Mesendoderm (in vitro differentiated cells): ENCODE results near the gene RNF121.

Source experiments
- DNase-seq: peaks from one replicate; pipeline ENCODE4 v3.0.0; 2013
- H2AK5ac ChIP-seq: 2 replicates; pipeline ENCODE4 v1.6.1; 2013; ENCODE audit warnings: low read length, inconsistent platforms
- H2BK120ac ChIP-seq: 2 replicates; pipeline ENCODE4 v1.6.1; 2013; ENCODE audit warnings: low read depth, mild to moderate bottlenecking, low read length, moderate library complexity, mixed read lengths
- H2BK15ac ChIP-seq: replicated peaks from 2 replicates; pipeline ENCODE4 v1.6.1; 2013; ENCODE audit warnings: low read depth, mild to moderate bottlenecking, moderate library complexity
- H2BK5ac ChIP-seq: 2 replicates; pipeline ENCODE4 v1.6.1; 2013; ENCODE audit warnings: low read length, inconsistent platforms
- H3K18ac ChIP-seq: 2 replicates; pipeline ENCODE4 v1.6.1; 2013; ENCODE audit warnings: mild to moderate bottlenecking, low read length, mixed read lengths
- H3K23ac ChIP-seq: one replicate; pipeline ENCODE4 v1.6.1; 2013; ENCODE audit warnings: low read length
- H3K27ac ChIP-seq: 2 replicates; pipeline ENCODE4 v1.5.1; 2013; ENCODE audit warnings: low read depth, mild to moderate bottlenecking, inconsistent platforms, low read length, moderate library complexity
- H3K27me3 ChIP-seq: 2 replicates; pipeline ENCODE4 v1.6.1; 2013; ENCODE audit warnings: low read length, control low read depth, mild to moderate bottlenecking, inconsistent platforms; ENCODE audit not compliant: insufficient read depth, poor library complexity
- H3K36me3 ChIP-seq: 2 replicates; pipeline ENCODE4 v1.6.1; 2013; ENCODE audit warnings: low read length, inconsistent platforms; ENCODE audit not compliant: control insufficient read depth, insufficient read depth
- H3K4ac ChIP-seq: one replicate; pipeline ENCODE4 v1.6.1; 2013; ENCODE audit warnings: low read depth, mild to moderate bottlenecking, low read length, moderate library complexity
- H3K4me1 ChIP-seq: 2 replicates; pipeline ENCODE4 v1.6.1; 2013; ENCODE audit warnings: low read depth, low read length, inconsistent platforms; ENCODE audit not compliant: control insufficient read depth
- H3K4me2 ChIP-seq: 2 replicates; pipeline ENCODE4 v1.6.1; 2013; ENCODE audit warnings: low read length
- H3K4me3 ChIP-seq: 2 replicates; pipeline ENCODE4 v1.5.1; 2013; ENCODE audit warnings: mild to moderate bottlenecking, low read length
- H3K56ac ChIP-seq: one replicate; pipeline ENCODE4 v1.6.1; 2013; ENCODE audit warnings: low read length
- H3K79me1 ChIP-seq: 2 replicates; pipeline ENCODE4 v1.6.1; 2013; ENCODE audit warnings: low read length, inconsistent platforms
- H3K79me2 ChIP-seq: 2 replicates; pipeline ENCODE4 v1.6.1; 2013; ENCODE audit warnings: mild to moderate bottlenecking, low read length; ENCODE audit not compliant: control insufficient read depth, insufficient read depth
- H3K9ac ChIP-seq: 2 replicates; pipeline ENCODE4 v1.6.1; 2013; ENCODE audit warnings: low read length, inconsistent platforms
- H4K5ac ChIP-seq: one replicate; pipeline ENCODE4 v1.6.1; 2013; ENCODE audit warnings: low read length
- H4K8ac ChIP-seq: one replicate; pipeline ENCODE4 v1.6.1; 2013; ENCODE audit warnings: low read depth, mild to moderate bottlenecking, control low read depth, low read length, moderate library complexity
- WGBS: extraction: QIAGEN DNeasy Blood & Tissue Kit; methylation state at CpG from one replicate; pipeline ENCODE4 v1.1.7; 2013; ENCODE audit warnings: low lambda C conversion rate, missing lambda C conversion rate; ENCODE audit not compliant: insufficient coverage; ENCODE audit errors: extremely low coverage; 5-methylcytosine and 5-hydroxymethylcytosine counted together

Gene RNF121

GRCh38 chr11:71963468-71963867 lies 34.6 kb downstream of the RNF121 start:
- no peak overlapping the region for H3K18ac ChIP-seq

GRCh38 chr11:71964641-71965040 lies 35.8 kb downstream of the RNF121 start:
- no peaks in the 10 kb centered on the region for H3K79me1 ChIP-seq
- H3K4ac ChIP-seq = no peak overlapping the region
- H3K4me1 ChIP-seq = no peaks in the 10 kb centered on the region
- H3K4me2 ChIP-seq = no peak overlapping the region
- DNase-seq = no peak
- no peak overlapping the region for H3K18ac ChIP-seq
- no peak overlapping the region for H2BK15ac ChIP-seq
- WGBS = no CpG with 5 or more reads among the region's 4 CpGs
- no peak overlapping the region for H3K4me3 ChIP-seq
- no peaks in the 10 kb centered on the region for H3K27me3 ChIP-seq
- no peak overlapping the region for H4K5ac ChIP-seq
- no peak overlapping the region for H2BK5ac ChIP-seq
- no peak overlapping the region for H3K56ac ChIP-seq
- no peaks in the 10 kb centered on the region for H3K79me2 ChIP-seq
- H3K23ac ChIP-seq = no peak overlapping the region
- no peaks in the 10 kb centered on the region for H3K36me3 ChIP-seq
- no peak overlapping the region for H2AK5ac ChIP-seq
- H3K9ac ChIP-seq = no peak overlapping the region
- no peak overlapping the region for H2BK120ac ChIP-seq
- H3K27ac ChIP-seq = no peak overlapping the region
- H4K8ac ChIP-seq = no peak overlapping the region

More at GRCh38 chr11:71963468-71963867, 34.6 kb downstream of the RNF121 start:
- no peak overlapping the region for H4K8ac ChIP-seq
- H3K23ac ChIP-seq = no peak overlapping the region
- H2BK15ac ChIP-seq = no peak overlapping the region
- DNase-seq = no peak
- H3K79me1 ChIP-seq = no peaks in the 10 kb centered on the region
- H3K4ac ChIP-seq = no peak overlapping the region
- no peak overlapping the region for H3K9ac ChIP-seq
- no peak overlapping the region for H3K4me3 ChIP-seq
- H2BK5ac ChIP-seq = no peak overlapping the region
- no peak overlapping the region for H3K56ac ChIP-seq
- WGBS = no CpG with 5 or more reads among the region's 8 CpGs
- H2AK5ac ChIP-seq = no peak overlapping the region
- H2BK120ac ChIP-seq = no peak overlapping the region
- no peak overlapping the region for H3K4me2 ChIP-seq
- H3K4me1 ChIP-seq = no peaks in the 10 kb centered on the region
- no peak overlapping the region for H4K5ac ChIP-seq
- H3K27me3 ChIP-seq = no peaks in the 10 kb centered on the region
- H3K36me3 ChIP-seq = no peaks in the 10 kb centered on the region
- H3K27ac ChIP-seq = no peak overlapping the region
- H3K79me2 ChIP-seq = no peaks in the 10 kb centered on the region

GRCh38 chr11:71971680-71972079 lies 42.8 kb downstream of the RNF121 start:
- no peaks in the 10 kb centered on the region for H3K79me1 ChIP-seq
- H3K4me1 ChIP-seq = no peaks in the 10 kb centered on the region
- no peaks in the 10 kb centered on the region for H3K36me3 ChIP-seq
- H2BK5ac ChIP-seq = no peak overlapping the region
- H3K23ac ChIP-seq = no peak overlapping the region
- H2BK15ac ChIP-seq = no peak overlapping the region
- no peak overlapping the region for H4K8ac ChIP-seq
- H3K4me2 ChIP-seq = no peak overlapping the region
- H3K27me3 ChIP-seq = no peaks in the 10 kb centered on the region
- no peak overlapping the region for H3K4me3 ChIP-seq
- H2AK5ac ChIP-seq = no peak overlapping the region
- no peaks in the 10 kb centered on the region for H3K79me2 ChIP-seq
- no peak overlapping the region for H3K9ac ChIP-seq
- no peak overlapping the region for H3K18ac ChIP-seq
- H3K4ac ChIP-seq = no peak overlapping the region
- H3K27ac ChIP-seq = no peak overlapping the region
- no CpG with 5 or more reads among the region's 2 CpGs for WGBS
- no peak for DNase-seq
- H3K56ac ChIP-seq = no peak overlapping the region
- H2BK120ac ChIP-seq = no peak overlapping the region
- no peak overlapping the region for H4K5ac ChIP-seq

GRCh38 chr11:71976551-71976950 lies 47.7 kb downstream of the RNF121 start:
- no peaks in the 10 kb centered on the region for H3K36me3 ChIP-seq
- H3K18ac ChIP-seq = no peak overlapping the region
- H3K9ac ChIP-seq = no peak overlapping the region

GRCh38 chr11:71977090-71977489 lies 48.2 kb downstream of the RNF121 start:
- Histone ChIP-seq H2BK5ac (no peak overlapping the region), H3K79me2 (no peaks in the 10 kb centered on the region), H4K5ac (no peak overlapping the region), H3K4me3 (no peak overlapping the region), H3K27ac (no peak overlapping the region), H3K56ac (no peak overlapping the region), H3K4me1 (no peaks in the 10 kb centered on the region), H3K23ac (no peak overlapping the region), H3K18ac (no peak overlapping the region), H3K9ac (no peak overlapping the region), H3K4ac (no peak overlapping the region), H2BK120ac (no peak overlapping the region), H2BK15ac (no peak overlapping the region), H3K4me2 (no peak overlapping the region), H3K36me3 (no peaks in the 10 kb centered on the region), H3K79me1 (no peaks in the 10 kb centered on the region), H4K8ac (no peak overlapping the region), H2AK5ac (no peak overlapping the region), H3K27me3 (no peaks in the 10 kb centered on the region)
- no peak for DNase-seq
- no CpG with 5 or more reads among the region's 1 CpG for WGBS

More at GRCh38 chr11:71976551-71976950, 47.7 kb downstream of the RNF121 start:
- H4K8ac ChIP-seq = no peak overlapping the region
- DNase-seq = no peak
- no peak overlapping the region for H3K27ac ChIP-seq
- H2AK5ac ChIP-seq = no peak overlapping the region
- no peak overlapping the region for H2BK120ac ChIP-seq
- no CpG with 5 or more reads among the region's 5 CpGs for WGBS
- H3K4ac ChIP-seq = no peak overlapping the region
- no peak overlapping the region for H4K5ac ChIP-seq
- no peak overlapping the region for H2BK15ac ChIP-seq
- no peak overlapping the region for H3K4me2 ChIP-seq
- H3K27me3 ChIP-seq = no peaks in the 10 kb centered on the region
- no peak overlapping the region for H3K23ac ChIP-seq
- no peaks in the 10 kb centered on the region for H3K79me1 ChIP-seq
- no peak overlapping the region for H2BK5ac ChIP-seq
- no peaks in the 10 kb centered on the region for H3K4me1 ChIP-seq
- H3K4me3 ChIP-seq = no peak overlapping the region
- H3K56ac ChIP-seq = no peak overlapping the region
- H3K79me2 ChIP-seq = no peaks in the 10 kb centered on the region

- H3K4me1 ChIP-seq = no peaks in the 10 kb centered on the region
- H3K79me2 ChIP-seq = no peaks in the 10 kb centered on the region
- no peak overlapping the region for H2BK15ac ChIP-seq
- H3K23ac ChIP-seq = no peak overlapping the region
- H3K27me3 ChIP-seq = no peaks in the 10 kb centered on the region
- H3K9ac ChIP-seq = no peak overlapping the region
- H2BK5ac ChIP-seq = no peak overlapping the region
- no peaks in the 10 kb centered on the region for H3K79me1 ChIP-seq
- no peak overlapping the region for H2AK5ac ChIP-seq
- H2BK120ac ChIP-seq = no peak overlapping the region
- H3K4me3 ChIP-seq = no peak overlapping the region
- peak; percentile 52 for DNase-seq
- no peak overlapping the region for H3K27ac ChIP-seq
- no peak overlapping the region for H4K5ac ChIP-seq
- WGBS = no CpG with 5 or more reads among the region's 7 CpGs
- H3K4ac ChIP-seq = no peak overlapping the region
- no peak overlapping the region for H3K56ac ChIP-seq
- no peak overlapping the region for H3K4me2 ChIP-seq
- H3K36me3 ChIP-seq = no peaks in the 10 kb centered on the region
- H3K18ac ChIP-seq = no peak overlapping the region
- no peak overlapping the region for H4K8ac ChIP-seq
These were observed 49.0 kb downstream of the RNF121 start for GRCh38 chr11:71977743-71978418.
